Natural killer cell (primary cell): ENCODE results near the gene OGT. TPM values are rescaled to one million over a fixed set of nuclear protein-coding genes. Genes with fewer than 3 reads are reported as not detected.
"Not testable (repeated sequence)": the region's sequence is repeated elsewhere in the genome, so short reads cannot be mapped to it uniquely, and the experiment has no call there.

Source experiments
- ATAC-seq, 3 donors: fragments of 150-1000 bp in 2 of 3; fragments of 200-7000 bp in 1 of 3; cut with Tn5 transposase; 1 replicate in 1 of 3; 2 replicates in 2 of 3; pipeline ENCODE4 v1.10.0; 2021; ENCODE audit warnings: mild to moderate bottlenecking in 2 of 3, moderate library complexity in 2 of 3
- DNase-seq, 2 donors: peaks; one replicate each; pipeline versions ENCODE4 v3.0.0 to v3.0.0-alpha.2; 2013 to 2021; ENCODE audit warnings: mixed read lengths in 1 of 2
- H3K27ac ChIP-seq: one replicate; pipeline ENCODE4 v1.5.1; 2013; ENCODE audit warnings: mild to moderate bottlenecking, low read length
- H3K27me3 ChIP-seq: one replicate; pipeline ENCODE4 v1.6.1; 2013; ENCODE audit warnings: low read length; ENCODE audit not compliant: control insufficient read depth, insufficient read depth
- H3K36me3 ChIP-seq: one replicate; pipeline ENCODE4 v1.6.1; 2013; ENCODE audit warnings: low read length; ENCODE audit not compliant: control insufficient read depth, insufficient read depth
- H3K4me1 ChIP-seq: one replicate; pipeline ENCODE4 v1.6.1; 2013; ENCODE audit warnings: low read length; ENCODE audit not compliant: control insufficient read depth, insufficient read depth
- H3K4me3 ChIP-seq: one replicate; pipeline ENCODE4 v1.5.1; 2013; ENCODE audit warnings: low read length
- H3K9me3 ChIP-seq: one replicate; pipeline ENCODE4 v1.6.1; 2013; ENCODE audit warnings: low read length; ENCODE audit not compliant: control insufficient read depth, insufficient read depth
- H3K27ac Mint-ChIP-seq, 2 donors: one replicate each; pipeline ENCODE4 v1.8.0; 2022; ENCODE audit warnings: mild to moderate bottlenecking in 2 of 2, mixed read lengths in 2 of 2, moderate library complexity in 1 of 2
- H3K27me3 Mint-ChIP-seq, 2 donors: one replicate each; pipeline ENCODE4 v1.8.0; 2022; ENCODE audit warnings: low read depth in 2 of 2, mixed read lengths in 2 of 2
- H3K36me3 Mint-ChIP-seq: one replicate; pipeline ENCODE4 v1.8.0; 2022; ENCODE audit warnings: mixed read lengths
- H3K4me1 Mint-ChIP-seq, 2 donors: one replicate each; pipeline ENCODE4 v1.8.0; 2022; ENCODE audit warnings: mixed read lengths in 2 of 2
- H3K4me3 Mint-ChIP-seq: one replicate; pipeline ENCODE4 v1.8.0; 2022; ENCODE audit warnings: mild to moderate bottlenecking, moderate library complexity, mixed read lengths
- H3K9me3 Mint-ChIP-seq, 2 donors: one replicate each; pipeline ENCODE4 v1.8.0; 2022; ENCODE audit warnings: mixed read lengths in 2 of 2
- CTCF ChIP-seq: fragments of 200-600 bp; IDR thresholded peaks from one replicate; pipeline ENCODE4 v1.8.0; 2022; ENCODE audit warnings: antibody characterized with exemption
- WGBS: methylation state at CpG from one replicate; pipeline ENCODE4 v1.1.7; 2013; ENCODE audit warnings: missing lambda C conversion rate; ENCODE audit not compliant: insufficient coverage; 5-methylcytosine and 5-hydroxymethylcytosine counted together
- intact Hi-C: fragments of 100-400 bp; cut with micrococcal nuclease; formaldehyde crosslinking; loops from one replicate; pipeline ENCODE4 v1.14.2; 2022
- total RNA-seq, 4 donors: library from RNA; stranded (reverse); fragments of 120-200 nt in 1 of 4; gene quantifications; one replicate each; pipeline versions ENCODE4 v1.2.3 to v1.2.4, GENCODE V29; 2013 to 2022

Gene OGT
- total RNA-seq, 3 donors from 2014 or later (not counting 1 experiment from before 2014, with no cell fraction given) = 489 to 721 (median 542) TPM

GRCh38 chrX:71504346-71504745 lies 28.6 kb upstream of the OGT start:
- H3K4me3 ChIP-seq = no peak overlapping the region
- no peaks in the 10 kb centered on the region for H3K36me3 ChIP-seq
- Mint-ChIP-seq H3K9me3 (no peaks in the 10 kb centered on the region), H3K4me3 (no peak overlapping the region), H3K27ac (no peak overlapping the region), H3K27me3 (no peaks in the 10 kb centered on the region), H3K4me1 (no peaks in the 10 kb centered on the region), H3K36me3 (no peaks in the 10 kb centered on the region)
- H3K9me3 ChIP-seq = no peaks in the 10 kb centered on the region
- no peak for DNase-seq
- no peaks in the 10 kb centered on the region for H3K27me3 ChIP-seq
- no peak for ATAC-seq
- no peak overlapping the region for H3K27ac ChIP-seq
- no peak for TF ChIP-seq CTCF
- H3K4me1 ChIP-seq = no peaks in the 10 kb centered on the region
- intact Hi-C loops = no loop called here
- 83% methylated on average over 1 of the region's 1 CpG for WGBS

DNA sequence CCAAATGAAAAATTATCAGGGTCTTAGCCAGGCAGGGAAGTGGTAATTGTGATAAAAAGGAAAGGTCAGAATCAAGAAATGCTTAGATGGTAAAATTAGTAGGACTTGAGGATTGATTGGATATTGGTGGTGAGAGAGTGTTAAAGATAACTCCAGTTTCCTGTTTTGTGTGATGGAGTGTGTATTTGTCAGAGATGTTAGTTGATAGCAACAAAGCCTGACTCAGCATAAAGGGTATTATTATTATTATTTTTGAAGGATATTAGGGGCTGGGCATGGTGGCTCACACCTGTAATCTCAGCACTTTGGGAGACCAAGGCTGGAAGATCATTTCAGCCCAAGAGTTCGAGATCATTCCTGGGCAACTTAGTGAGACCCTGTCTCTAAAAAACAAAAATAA lies 23.6 kb upstream of the OGT start:
- Mint-ChIP-seq H3K4me1 (peaks cover 0 to 4% of the 10 kb centered on the region in 2 donors), H3K4me3 (no peak overlapping the region), H3K36me3 (no peaks in the 10 kb centered on the region), H3K9me3 (no peaks in the 10 kb centered on the region), H3K27me3 (no peaks in the 10 kb centered on the region), H3K27ac (no peak overlapping the region)
- H3K9me3 ChIP-seq = no peaks in the 10 kb centered on the region
- H3K27me3 ChIP-seq = no peaks in the 10 kb centered on the region
- 100% methylated on average over 1 of the region's 1 CpG for WGBS
- DNase-seq (no peak), ATAC-seq (no peak)
- H3K4me3 ChIP-seq = no peak overlapping the region
- peaks cover 4% of the 10 kb centered on the region for H3K4me1 ChIP-seq
- no peak overlapping the region for H3K27ac ChIP-seq
- no peak for TF ChIP-seq CTCF
- no peaks in the 10 kb centered on the region for H3K36me3 ChIP-seq
- intact Hi-C loops = no loop called here

- H3K27ac Mint-ChIP-seq = no peak overlapping the region
- intact Hi-C loops = no loop called here
Observed at GRCh38 chrX:71510161-71510560, 22.7 kb upstream of the OGT start.

DNA sequence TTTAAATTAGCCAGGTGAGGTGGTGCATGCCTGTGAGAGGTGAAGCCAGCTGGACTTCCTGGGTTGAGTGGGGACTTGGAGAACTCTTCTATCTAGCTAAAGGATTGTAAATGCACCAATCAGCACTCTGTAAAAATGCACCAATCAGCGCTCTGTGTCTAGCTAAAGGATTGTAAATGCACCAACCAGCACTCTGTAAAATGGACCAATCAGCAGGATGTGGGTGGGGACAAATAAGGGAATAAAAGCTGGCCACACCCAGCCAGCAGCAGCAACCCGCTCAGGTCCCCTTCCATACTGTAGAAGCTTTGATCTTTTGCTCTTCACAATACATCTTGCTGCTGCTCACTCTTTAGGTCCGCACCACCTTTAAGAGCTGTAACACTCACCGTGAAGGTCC lies 19.2 kb upstream of the OGT start:
- H3K27me3 ChIP-seq, DNase-seq, intact Hi-C loops: not testable (repeated sequence)

More at GRCh38 chrX:71510161-71510560, 22.7 kb upstream of the OGT start:
- no peaks in the 10 kb centered on the region for H3K36me3 ChIP-seq
- H3K4me1 Mint-ChIP-seq = peaks cover 0 to 10% of the 10 kb centered on the region in 2 donors
- H3K36me3 Mint-ChIP-seq = no peaks in the 10 kb centered on the region
- WGBS = 75% methylated on average over 2 of the region's 2 CpGs
- H3K27me3 ChIP-seq = no peaks in the 10 kb centered on the region
- TF ChIP-seq CTCF = no peak
- H3K4me1 ChIP-seq = peaks cover 4% of the 10 kb centered on the region
- H3K27ac ChIP-seq = no peak overlapping the region
- DNase-seq (no peak), ATAC-seq (no peak)
- no peaks in the 10 kb centered on the region for H3K9me3 ChIP-seq
- H3K27me3 Mint-ChIP-seq = no peaks in the 10 kb centered on the region
- H3K4me3 Mint-ChIP-seq = no peak overlapping the region
- no peaks in the 10 kb centered on the region for H3K9me3 Mint-ChIP-seq
- H3K4me3 ChIP-seq = no peak overlapping the region

More for the DNA sequence above, 19.2 kb upstream of the OGT start:
- not testable (repeated sequence) for H3K27me3 Mint-ChIP-seq, H3K4me1 ChIP-seq, H3K27ac ChIP-seq, H3K9me3 ChIP-seq, ATAC-seq, H3K4me3 Mint-ChIP-seq, H3K4me3 ChIP-seq, H3K27ac Mint-ChIP-seq, H3K4me1 Mint-ChIP-seq, H3K9me3 Mint-ChIP-seq, H3K36me3 Mint-ChIP-seq, H3K36me3 ChIP-seq
- WGBS = 100% methylated on average over 2 of the region's 4 CpGs
